Femur (tissue), 1 donor: ENCODE measurements around the gene CDC37L1.

Source experiments
- DNase-seq: peaks from one replicate; pipeline ENCODE4 v3.0.0-alpha.2; 2017

The CDC37L1 gene

GRCh38 chr9:4669890-4670289 is 9.5 kb upstream of the CDC37L1 start:
- DNase-seq: no peak

- DNase-seq: no peak
These were observed 8.8 kb upstream of the CDC37L1 start for GRCh38 chr9:4670591-4670990.

GRCh38 chr9:4671737-4672136 is 7.6 kb upstream of the CDC37L1 start:
- DNase-seq: no peak

- DNase-seq: no peak
These were observed 4.6 kb upstream of the CDC37L1 start for GRCh38 chr9:4674783-4675182.

- DNase-seq: no peak
These were observed 2.0 kb upstream of the CDC37L1 start for GRCh38 chr9:4677392-4677791.

- no peak for DNase-seq
These were observed 596 bp upstream of the CDC37L1 start for GRCh38 chr9:4678679-4679267.

GRCh38 chr9:4680173-4680525 is 780 bp downstream of the CDC37L1 start:
- DNase-seq: no peak

GRCh38 chr9:4680750-4681149 is 1.4 kb downstream of the CDC37L1 start:
- no peak for DNase-seq

GRCh38 chr9:4684820-4685219 is 5.5 kb downstream of the CDC37L1 start:
- DNase-seq: no peak

GRCh38 chr9:4686112-4686511 is 6.7 kb downstream of the CDC37L1 start:
- DNase-seq: no peak

GRCh38 chr9:4686584-4686983 is 7.2 kb downstream of the CDC37L1 start:
- no peak for DNase-seq

GRCh38 chr9:4689021-4689420 is 9.7 kb downstream of the CDC37L1 start:
- no peak for DNase-seq

- DNase-seq: no peak
These were observed 10.3 kb downstream of the CDC37L1 start for GRCh38 chr9:4689687-4690104.

- DNase-seq: no peak
These were observed 10.8 kb downstream of the CDC37L1 start for GRCh38 chr9:4690144-4690543.

- DNase-seq: no peak
These were observed 12.4 kb downstream of the CDC37L1 start for GRCh38 chr9:4691795-4692194.

GRCh38 chr9:4700091-4700490 is 20.7 kb downstream of the CDC37L1 start:
- no peak for DNase-seq

GRCh38 chr9:4700932-4701331 is 21.6 kb downstream of the CDC37L1 start:
- DNase-seq: no peak

- DNase-seq: no peak
These were observed 22.2 kb downstream of the CDC37L1 start for GRCh38 chr9:4701526-4701925.

- no peak for DNase-seq
These were observed 24.8 kb downstream of the CDC37L1 start for GRCh38 chr9:4704129-4704528.

GRCh38 chr9:4706021-4706420 is 26.7 kb downstream of the CDC37L1 start:
- no peak for DNase-seq

GRCh38 chr9:4706971-4707622 is 27.7 kb downstream of the CDC37L1 start:
- no peak for DNase-seq

GRCh38 chr9:4709380-4709779 is 30.0 kb downstream of the CDC37L1 start:
- no peak for DNase-seq

- DNase-seq: no peak
These were observed 34.5 kb downstream of the CDC37L1 start for GRCh38 chr9:4713849-4714248.

GRCh38 chr9:4714266-4715016 is 35.1 kb downstream of the CDC37L1 start:
- no peak for DNase-seq
